NCI-H2171 (cell line): Measurements from ENCODE around the gene SAMD8.
"Not testable (repeated sequence)": the region's sequence is repeated elsewhere in the genome, so short reads cannot be mapped to it uniquely, and the experiment has no call there.

Source experiments
- DNase-seq: peaks from one replicate; lab custom pipeline; 2025; lab: John Stamatoyannopoulos, UW

SAMD8 gene

GRCh38 chr10:75086278-75086934, 25.1 kb upstream of the SAMD8 start:
- no peak for DNase-seq

GRCh38 chr10:75088640-75089039, 22.8 kb upstream of the SAMD8 start:
- no peak for DNase-seq

GRCh38 chr10:75089634-75090033, 21.8 kb upstream of the SAMD8 start:
- no peak for DNase-seq

GRCh38 chr10:75091146-75091545, 20.3 kb upstream of the SAMD8 start:
- no peak for DNase-seq

- DNase-seq, result no peak
These were observed 17.0 kb upstream of the SAMD8 start for GRCh38 chr10:75094465-75094864.

- no peak for DNase-seq
These were observed 15.8 kb upstream of the SAMD8 start for GRCh38 chr10:75095631-75096030.

GRCh38 chr10:75096749-75097148, 14.7 kb upstream of the SAMD8 start:
- no peak for DNase-seq

- DNase-seq, result no peak
These were observed 13.7 kb upstream of the SAMD8 start for GRCh38 chr10:75097666-75098285.

GRCh38 chr10:75098902-75099673, 12.4 kb upstream of the SAMD8 start:
- no peak for DNase-seq

- no peak for DNase-seq
These were observed 11.3 kb upstream of the SAMD8 start for GRCh38 chr10:75099952-75100763.

GRCh38 chr10:75100764-75101291, 10.6 kb upstream of the SAMD8 start:
- DNase-seq, result no peak

- no peak for DNase-seq
These were observed 9.8 kb upstream of the SAMD8 start for GRCh38 chr10:75101416-75102251.

- DNase-seq, result no peak
These were observed 8.4 kb upstream of the SAMD8 start for GRCh38 chr10:75102830-75103673.

- DNase-seq, result no peak
These were observed 7.4 kb upstream of the SAMD8 start for GRCh38 chr10:75103881-75104686.

- DNase-seq, result no peak
These were observed 6.6 kb upstream of the SAMD8 start for GRCh38 chr10:75104842-75105241.

- no peak for DNase-seq
These were observed 5.8 kb upstream of the SAMD8 start for GRCh38 chr10:75105576-75106197.

GRCh38 chr10:75106242-75106641, 5.2 kb upstream of the SAMD8 start:
- no peak for DNase-seq

GRCh38 chr10:75106891-75107290, 4.6 kb upstream of the SAMD8 start:
- not testable (repeated sequence) for DNase-seq
